ENCODE results near the gene SLC39A10. TPM values are rescaled to one million over a fixed set of nuclear protein-coding genes. Genes with fewer than 3 reads are reported as not detected.

SLC39A10 gene
- total RNA-seq, 1 donor from 2014 or later, result 8.6 TPM

DNA sequence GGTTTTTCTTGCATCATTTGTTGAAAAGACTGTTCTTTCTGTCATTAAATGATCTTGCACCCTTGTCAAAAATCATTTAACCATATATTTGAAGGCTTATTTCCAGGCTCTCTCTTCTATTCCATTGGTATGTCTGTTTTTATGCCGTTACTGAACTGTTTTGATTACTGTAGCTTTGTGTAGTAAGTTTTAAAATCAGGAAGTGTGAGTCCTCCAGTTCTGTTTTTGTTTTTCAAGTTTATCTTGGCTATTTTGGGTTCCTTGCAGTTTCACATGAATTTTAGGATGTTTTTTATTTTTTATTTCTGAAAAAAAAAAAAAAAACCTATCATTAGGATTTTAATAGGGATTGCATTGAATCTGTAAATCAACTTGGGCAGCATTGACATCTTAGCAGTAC, 39.0 kb downstream of the SLC39A10 start:
- TF ChIP-seq, protein P1, sequence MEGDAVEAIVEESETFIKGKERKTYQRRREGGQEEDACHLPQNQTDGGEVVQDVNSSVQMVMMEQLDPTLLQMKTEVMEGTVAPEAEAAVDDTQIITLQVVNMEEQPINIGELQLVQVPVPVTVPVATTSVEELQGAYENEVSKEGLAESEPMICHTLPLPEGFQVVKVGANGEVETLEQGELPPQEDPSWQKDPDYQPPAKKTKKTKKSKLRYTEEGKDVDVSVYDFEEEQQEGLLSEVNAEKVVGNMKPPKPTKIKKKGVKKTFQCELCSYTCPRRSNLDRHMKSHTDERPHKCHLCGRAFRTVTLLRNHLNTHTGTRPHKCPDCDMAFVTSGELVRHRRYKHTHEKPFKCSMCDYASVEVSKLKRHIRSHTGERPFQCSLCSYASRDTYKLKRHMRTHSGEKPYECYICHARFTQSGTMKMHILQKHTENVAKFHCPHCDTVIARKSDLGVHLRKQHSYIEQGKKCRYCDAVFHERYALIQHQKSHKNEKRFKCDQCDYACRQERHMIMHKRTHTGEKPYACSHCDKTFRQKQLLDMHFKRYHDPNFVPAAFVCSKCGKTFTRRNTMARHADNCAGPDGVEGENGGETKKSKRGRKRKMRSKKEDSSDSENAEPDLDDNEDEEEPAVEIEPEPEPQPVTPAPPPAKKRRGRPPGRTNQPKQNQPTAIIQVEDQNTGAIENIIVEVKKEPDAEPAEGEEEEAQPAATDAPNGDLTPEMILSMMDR (IDR thresholded peaks at IDR 0.05; ENCODE audit: borderline replicate concordance), result no peak
- H3K4me1 ChIP-seq, result peaks cover 4% of the 10 kb centered on the region
- intact Hi-C loops (cut with micrococcal nuclease), result no loop called here
- peaks cover 12% of the 10 kb centered on the region for H3K36me3 ChIP-seq
- H3K9me3 ChIP-seq (replicated peaks), result peaks cover 46% of the 10 kb centered on the region
- no peak overlapping the region for H3K4me3 ChIP-seq
- no peak for DNase-seq
- no peaks in the 10 kb centered on the region for H3K27me3 ChIP-seq (ENCODE audit: low read depth)
- no peak overlapping the region for H3K27ac ChIP-seq (replicated peaks)

DNA sequence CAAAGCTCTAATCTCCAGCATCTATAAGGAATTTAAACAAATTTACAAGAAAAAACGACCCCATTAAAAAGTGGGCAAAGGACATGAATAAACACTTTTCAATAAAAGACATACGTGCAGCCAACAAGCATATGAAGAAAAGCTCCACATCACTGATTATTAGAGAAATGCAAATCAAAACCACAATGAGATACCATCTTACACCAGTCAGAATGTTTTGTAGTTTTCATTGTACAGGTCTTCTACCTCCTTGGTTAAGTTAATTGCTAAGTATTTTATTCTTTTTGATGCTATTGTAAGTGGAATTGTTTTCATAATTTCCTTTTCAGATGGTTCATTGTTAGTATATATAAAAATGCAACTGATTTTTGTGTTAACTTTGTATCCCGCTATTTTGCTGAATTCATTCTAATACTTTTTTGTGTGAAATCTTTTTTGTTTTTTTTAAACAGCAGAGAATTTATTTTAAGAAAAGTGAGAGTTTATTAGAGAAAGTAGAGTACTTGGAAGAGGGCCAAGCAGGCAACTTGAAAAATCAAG, 40.7 kb downstream of the SLC39A10 start:
- Histone ChIP-seq H3K27me3 (ENCODE audit: low read depth) (no peaks in the 10 kb centered on the region), H3K4me1 (peaks cover 4% of the 10 kb centered on the region), H3K9me3 (replicated peaks) (peaks cover 36% of the 10 kb centered on the region), H3K36me3 (peaks cover 11% of the 10 kb centered on the region), H3K4me3 (no peak overlapping the region), H3K27ac (replicated peaks) (no peak overlapping the region)
- intact Hi-C loops (cut with micrococcal nuclease), result no loop called here
- DNase-seq, result no peak
- TF ChIP-seq, protein P1 (IDR thresholded peaks at IDR 0.05; ENCODE audit: borderline replicate concordance), result no peak

DNA sequence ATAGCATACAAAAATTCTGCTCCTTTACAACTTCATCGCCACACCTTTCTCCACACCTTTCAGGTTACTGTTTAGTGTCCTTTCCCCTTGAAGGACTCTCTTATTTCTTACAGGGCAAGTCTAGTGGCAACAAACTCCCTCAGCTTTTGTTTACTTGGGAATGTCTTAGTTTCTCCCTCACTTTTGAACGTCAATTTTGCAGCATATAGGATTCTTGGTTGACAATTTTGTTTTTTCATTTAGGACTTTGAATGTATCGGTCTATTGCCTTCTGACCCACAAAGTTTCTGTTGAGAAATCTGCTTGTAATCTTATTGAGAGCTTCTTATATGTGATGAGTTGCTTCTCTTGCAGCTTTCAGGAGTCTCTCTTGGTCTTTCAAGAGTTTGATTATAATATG, 43.5 kb downstream of the SLC39A10 start:
- Histone ChIP-seq H3K4me1 (peaks cover 4% of the 10 kb centered on the region), H3K4me3 (no peak overlapping the region), H3K27ac (replicated peaks) (no peak overlapping the region), H3K9me3 (replicated peaks) (peaks cover 31% of the 10 kb centered on the region), H3K27me3 (ENCODE audit: low read depth) (no peaks in the 10 kb centered on the region), H3K36me3 (peaks cover 11% of the 10 kb centered on the region)
- intact Hi-C loops (cut with micrococcal nuclease), result no loop called here
- TF ChIP-seq, protein P1 (IDR thresholded peaks at IDR 0.05; ENCODE audit: borderline replicate concordance), result no peak
- DNase-seq, result no peak

DNA sequence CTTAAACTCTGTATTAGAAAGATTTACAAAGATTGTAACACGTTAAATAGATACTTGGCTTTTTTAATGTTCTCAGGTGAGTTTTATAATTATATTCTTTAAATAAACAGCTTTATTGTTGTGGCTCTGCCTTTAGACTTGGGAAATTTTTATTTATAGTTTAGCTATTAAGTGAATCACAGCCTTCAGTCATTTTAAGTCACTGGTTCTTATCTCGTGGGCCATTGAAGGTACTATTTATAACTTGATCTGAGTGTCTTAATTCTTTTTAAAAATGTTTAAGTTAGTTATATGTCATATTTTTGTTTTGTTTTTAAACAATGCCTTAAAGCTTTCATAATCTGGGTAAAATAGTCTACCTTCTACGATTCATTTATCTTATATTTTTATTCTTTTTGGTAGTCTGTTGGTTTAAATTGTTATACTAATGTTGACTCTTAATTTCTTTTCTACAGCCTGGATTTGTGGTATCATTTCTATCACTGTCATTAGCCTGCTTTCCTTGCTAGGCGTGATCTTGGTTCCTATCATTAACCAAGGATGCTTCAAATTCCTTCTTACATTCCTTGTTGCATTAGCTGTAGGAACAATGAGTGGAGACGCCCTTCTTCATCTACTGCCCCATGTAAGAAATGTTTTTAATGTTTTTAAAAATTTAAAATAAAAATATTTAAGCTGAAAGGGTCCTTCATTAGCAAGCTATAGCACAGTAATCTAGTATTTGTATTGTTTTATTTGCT, 49.3 kb downstream of the SLC39A10 start:
- no peak for DNase-seq
- TF ChIP-seq, protein P1 (IDR thresholded peaks at IDR 0.05; ENCODE audit: borderline replicate concordance), result no peak
- Histone ChIP-seq H3K4me3 (no peak overlapping the region), H3K4me1 (peaks cover 9% of the 10 kb centered on the region), H3K27me3 (ENCODE audit: low read depth) (no peaks in the 10 kb centered on the region), H3K36me3 (peaks cover 11% of the 10 kb centered on the region), H3K27ac (replicated peaks) (no peak overlapping the region), H3K9me3 (replicated peaks) (peaks cover 4% of the 10 kb centered on the region)
- intact Hi-C loops (cut with micrococcal nuclease), result no loop called here

DNA sequence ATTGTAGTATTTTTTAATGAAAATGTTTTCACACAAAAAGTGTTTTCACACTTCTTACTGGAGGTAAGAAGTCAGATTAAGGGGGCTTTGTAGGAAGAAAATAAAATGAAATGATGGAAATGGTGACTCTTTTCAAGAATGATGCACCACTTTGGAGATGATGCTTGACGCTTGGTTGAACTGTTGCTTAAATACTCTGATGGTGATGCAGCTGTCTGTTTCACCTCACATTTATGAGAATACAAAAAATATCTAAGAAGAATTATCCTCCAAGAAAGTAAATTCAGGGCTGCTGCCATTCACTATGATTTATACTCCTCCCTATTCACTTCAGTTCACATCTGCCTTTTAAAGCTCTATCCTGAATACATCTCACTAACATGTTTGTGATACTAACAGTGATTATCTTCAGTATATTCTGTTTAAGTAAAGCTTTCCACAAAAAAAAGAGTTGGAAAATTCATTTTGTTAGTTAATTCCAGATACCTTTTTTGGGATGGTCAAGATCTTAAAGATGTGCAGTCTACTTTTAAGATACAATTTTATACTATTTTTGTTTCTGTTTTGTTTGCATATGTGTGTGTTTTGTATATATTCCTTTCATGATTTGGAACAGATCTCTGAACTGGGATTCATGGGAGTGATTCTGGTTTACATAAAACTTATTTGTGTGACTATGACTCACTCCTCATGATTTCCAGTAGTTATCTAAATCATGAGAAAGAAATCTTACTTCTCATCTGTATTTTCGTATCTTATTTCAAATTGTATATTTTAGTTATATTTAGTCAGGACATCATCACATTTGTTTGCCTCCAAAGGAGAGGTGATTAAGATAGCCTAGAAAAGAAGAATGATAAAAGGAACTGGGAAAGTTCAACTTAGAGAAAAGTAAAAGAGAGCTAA, 53.1 kb downstream of the SLC39A10 start:
- intact Hi-C loops (cut with micrococcal nuclease), result no loop called here
- Histone ChIP-seq H3K9me3 (replicated peaks) (no peaks in the 10 kb centered on the region), H3K27ac (replicated peaks) (no peak overlapping the region), H3K27me3 (ENCODE audit: low read depth) (no peaks in the 10 kb centered on the region), H3K36me3 (peaks cover 29% of the 10 kb centered on the region), H3K4me1 (peaks cover 9% of the 10 kb centered on the region), H3K4me3 (no peak overlapping the region)
- TF ChIP-seq, protein P1 (IDR thresholded peaks at IDR 0.05; ENCODE audit: borderline replicate concordance), result no peak
- DNase-seq, result no peak

Data from left ventricle myocardium inferior (tissue), 1 donor.